Caco-2 (cell line): ENCODE measurements around the gene TIMM13. TPM values are rescaled to one million over a fixed set of nuclear protein-coding genes. Genes with fewer than 3 reads are reported as not detected.

Experiments used
- BruUV-seq: library from RNA; stranded (reverse); fragments of 400-500 nt; replicated peaks from 2 replicates; lab custom pipeline; 2021; lab: Mats Ljungman, UMichigan
- CTCF ChIA-PET: fragments of 300-600 bp; sonication (Branson Sonifier 250); formaldehyde crosslinking; loops from one replicate; lab custom pipeline; 2022; ENCODE audit warnings: antibody characterized with exemption; lab: Charles Lee
- POLR2A ChIA-PET: fragments of 300-600 bp; sonication (Branson Sonifier 250); formaldehyde crosslinking; loops from one replicate; lab custom pipeline; 2022; ENCODE audit warnings: antibody characterized with exemption; lab: Charles Lee
- DNase-seq, 2 experiments: peaks; one replicate each; pipeline versions ENCODE4 v3.0.0 to v3.0.0-alpha.2; 2020 to 2022
- H3K27me3 ChIP-seq: replicated peaks from 2 replicates; pipeline ENCODE4 v1.6.0; 2011; ENCODE audit warnings: low read length; ENCODE audit not compliant: control insufficient read depth, insufficient read depth
- H3K36me3 ChIP-seq: 2 replicates; pipeline ENCODE4 v1.5.1; 2011; ENCODE audit warnings: low read length; ENCODE audit not compliant: control insufficient read depth, insufficient read depth
- H3K4me1 ChIP-seq: fragments of 250-450 bp; sonication (Bioruptor Pico); 2 replicates; pipeline ENCODE4 v1.5.1; 2020; ENCODE audit warnings: mild to moderate bottlenecking
- H3K4me3 ChIP-seq: 2 replicates; pipeline ENCODE4 v1.5.1; 2011; ENCODE audit warnings: low read depth, mild to moderate bottlenecking, control low read depth, low read length
- H3K9me3 ChIP-seq: fragments of 250-450 bp; sonication (Bioruptor Pico); 2 replicates; pipeline ENCODE4 v1.5.1; 2020; ENCODE audit warnings: mild to moderate bottlenecking, moderate library complexity
- H3K27ac Mint-ChIP-seq: one replicate; pipeline ENCODE4 v1.8.0; 2022; ENCODE audit warnings: mixed read lengths; ENCODE audit not compliant: unreplicated experiment
- H3K27me3 Mint-ChIP-seq: one replicate; pipeline ENCODE4 v1.8.0; 2022; ENCODE audit warnings: mixed read lengths; ENCODE audit not compliant: insufficient read depth, unreplicated experiment
- H3K36me3 Mint-ChIP-seq: one replicate; pipeline ENCODE4 v1.8.0; 2022; ENCODE audit warnings: mild to moderate bottlenecking, mixed read lengths; ENCODE audit not compliant: insufficient read depth, unreplicated experiment
- H3K4me1 Mint-ChIP-seq: one replicate; pipeline ENCODE4 v1.8.0; 2022; ENCODE audit warnings: low read depth, mixed read lengths; ENCODE audit not compliant: unreplicated experiment
- H3K4me3 Mint-ChIP-seq: one replicate; pipeline ENCODE4 v1.8.0; 2022; ENCODE audit warnings: mild to moderate bottlenecking, moderate library complexity, mixed read lengths; ENCODE audit not compliant: unreplicated experiment
- H3K9me3 Mint-ChIP-seq: one replicate; pipeline ENCODE4 v1.8.0; 2022; ENCODE audit warnings: mixed read lengths; ENCODE audit not compliant: unreplicated experiment
- CTCF ChIP-seq, 2 experiments: fragments of 200-600 bp in 1 of 2; IDR thresholded peaks; 1 replicate in 1 of 2; 2 replicates in 1 of 2; pipeline versions ENCODE4 v1.5.1 to v1.8.0; 2011 to 2022; ENCODE audit warnings: antibody characterized with exemption in 1 of 2, control low read depth in 1 of 2, inconsistent platforms in 1 of 2, low read depth in 1 of 2, low read length in 1 of 2, mild to moderate bottlenecking in 1 of 2, moderate library complexity in 1 of 2; ENCODE audit not compliant: insufficient read depth in 1 of 2, severe bottlenecking in 1 of 2, unreplicated experiment in 1 of 2
- intact Hi-C: fragments of 100-400 bp; cut with micrococcal nuclease; formaldehyde crosslinking; loops from one replicate; pipeline ENCODE4 v1.10.0; 2022; ENCODE audit not compliant: unreplicated experiment
- total RNA-seq: library from RNA; stranded (reverse); gene quantifications from 2 replicates; pipeline ENCODE4 v1.2.3, GENCODE V29; 2022

Gene TIMM13
- total RNA-seq, 1 experiment from 2014 or later: 200 TPM

- intact Hi-C loops: no loop called here
- Mint-ChIP-seq H3K4me3 (no peak overlapping the region), H3K4me1 (no peaks in the 10 kb centered on the region), H3K27ac (no peak overlapping the region), H3K36me3 (peaks cover 29% of the 10 kb centered on the region), H3K27me3 (no peaks in the 10 kb centered on the region), H3K9me3 (no peaks in the 10 kb centered on the region)
- DNase-seq: no peak
- Histone ChIP-seq H3K36me3 (no peaks in the 10 kb centered on the region), H3K27me3 (no peaks in the 10 kb centered on the region), H3K4me3 (no peak overlapping the region), H3K9me3 (no peaks in the 10 kb centered on the region), H3K4me1 (no peaks in the 10 kb centered on the region)
- TF ChIP-seq CTCF (IDR thresholded peaks at IDR 0.05; ENCODE audit: insufficient read depth in 1 of 2, low read depth in 1 of 2, low read length in 1 of 2, severe bottlenecking in 1 of 2, unreplicated experiment in 1 of 2): no peak
- CTCF ChIA-PET: interaction anchor here (0.6 kb wide), 2 partner anchors 193 kb away, joined by 4 to 6 read pairs; no protein-coding TSS in a partner anchor
- BruUV-seq: no TSS peak
- POLR2A ChIA-PET: no interaction called here
These were observed 16.4 kb upstream of the TIMM13 start for GRCh38 chr19:2443785-2444182.

GRCh38 chr19:2443116-2443784 is 15.9 kb upstream of the TIMM13 start:
- CTCF ChIA-PET: interaction anchor here (0.6 kb wide), 1 partner anchor 194 kb away, joined by 6 read pairs; no protein-coding TSS in a partner anchor

DNA sequence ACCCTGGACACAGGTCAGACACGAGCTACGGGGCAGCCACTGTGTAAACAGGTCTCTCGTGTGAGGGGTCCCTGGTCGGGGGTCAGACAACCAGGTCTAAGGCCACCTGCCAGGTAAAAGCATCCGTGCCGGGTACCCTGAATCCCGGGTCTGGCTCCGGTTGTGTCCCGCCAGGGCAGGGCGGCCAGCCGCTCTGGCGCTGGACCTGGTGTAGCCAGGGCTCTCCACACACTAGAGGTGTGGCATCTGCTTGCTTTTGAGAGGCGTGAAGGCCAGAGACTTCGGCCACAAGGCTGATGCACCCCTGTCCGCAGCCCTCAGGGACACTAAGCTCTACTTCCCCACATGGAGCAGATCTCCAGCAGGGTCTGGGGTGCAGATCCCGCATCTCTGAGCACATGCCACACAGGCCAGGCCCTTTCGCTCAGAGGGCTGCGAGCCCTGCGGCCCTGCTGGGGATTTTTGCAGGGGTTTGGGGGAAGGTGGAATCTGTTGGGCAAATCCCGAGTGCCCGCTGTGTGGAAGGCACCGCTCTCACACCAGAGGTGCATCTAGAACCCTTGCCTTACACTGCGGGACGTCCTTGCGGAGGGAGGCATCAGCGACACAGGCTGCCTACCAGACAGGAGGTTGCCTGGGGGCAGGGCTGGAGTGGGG is 13.8 kb upstream of the TIMM13 start:
- Histone ChIP-seq H3K4me3 (no peak overlapping the region), H3K9me3 (no peaks in the 10 kb centered on the region), H3K4me1 (no peaks in the 10 kb centered on the region), H3K27me3 (no peaks in the 10 kb centered on the region), H3K36me3 (no peaks in the 10 kb centered on the region)
- H3K27ac Mint-ChIP-seq: no peak overlapping the region
- POLR2A ChIA-PET: no interaction called here
- no peak for DNase-seq
- H3K4me3 Mint-ChIP-seq: no peak overlapping the region
- BruUV-seq: no TSS peak
- H3K36me3 Mint-ChIP-seq: peaks cover 29% of the 10 kb centered on the region
- no peaks in the 10 kb centered on the region for H3K9me3 Mint-ChIP-seq
- no peaks in the 10 kb centered on the region for H3K4me1 Mint-ChIP-seq
- CTCF ChIA-PET: no interaction called here
- no peak for TF ChIP-seq CTCF (IDR thresholded peaks at IDR 0.05; ENCODE audit: insufficient read depth in 1 of 2, low read depth in 1 of 2, low read length in 1 of 2, severe bottlenecking in 1 of 2, unreplicated experiment in 1 of 2)
- H3K27me3 Mint-ChIP-seq: no peaks in the 10 kb centered on the region
- intact Hi-C loops: no loop called here

More at GRCh38 chr19:2443116-2443784, 15.9 kb upstream of the TIMM13 start:
- Mint-ChIP-seq H3K4me3 (no peak overlapping the region), H3K27me3 (no peaks in the 10 kb centered on the region), H3K9me3 (no peaks in the 10 kb centered on the region), H3K36me3 (peaks cover 31% of the 10 kb centered on the region), H3K4me1 (no peaks in the 10 kb centered on the region), H3K27ac (no peak overlapping the region)
- Histone ChIP-seq H3K9me3 (no peaks in the 10 kb centered on the region), H3K27me3 (no peaks in the 10 kb centered on the region), H3K4me1 (no peaks in the 10 kb centered on the region), H3K36me3 (no peaks in the 10 kb centered on the region), H3K4me3 (no peak overlapping the region)
- POLR2A ChIA-PET: no interaction called here
- intact Hi-C loops: no loop called here
- TF ChIP-seq CTCF (IDR thresholded peaks at IDR 0.05; ENCODE audit: insufficient read depth in 1 of 2, low read depth in 1 of 2, low read length in 1 of 2, severe bottlenecking in 1 of 2, unreplicated experiment in 1 of 2): no peak
- BruUV-seq: no TSS peak
- DNase-seq: no peak
